ENCODE data around the gene MTX1. TPM values are rescaled to one million over a fixed set of nuclear protein-coding genes. Genes with fewer than 3 reads are reported as not detected.

MTX1 gene
- total RNA-seq, 1 experiment from 2014 or later = 69.1 TPM

DNA sequence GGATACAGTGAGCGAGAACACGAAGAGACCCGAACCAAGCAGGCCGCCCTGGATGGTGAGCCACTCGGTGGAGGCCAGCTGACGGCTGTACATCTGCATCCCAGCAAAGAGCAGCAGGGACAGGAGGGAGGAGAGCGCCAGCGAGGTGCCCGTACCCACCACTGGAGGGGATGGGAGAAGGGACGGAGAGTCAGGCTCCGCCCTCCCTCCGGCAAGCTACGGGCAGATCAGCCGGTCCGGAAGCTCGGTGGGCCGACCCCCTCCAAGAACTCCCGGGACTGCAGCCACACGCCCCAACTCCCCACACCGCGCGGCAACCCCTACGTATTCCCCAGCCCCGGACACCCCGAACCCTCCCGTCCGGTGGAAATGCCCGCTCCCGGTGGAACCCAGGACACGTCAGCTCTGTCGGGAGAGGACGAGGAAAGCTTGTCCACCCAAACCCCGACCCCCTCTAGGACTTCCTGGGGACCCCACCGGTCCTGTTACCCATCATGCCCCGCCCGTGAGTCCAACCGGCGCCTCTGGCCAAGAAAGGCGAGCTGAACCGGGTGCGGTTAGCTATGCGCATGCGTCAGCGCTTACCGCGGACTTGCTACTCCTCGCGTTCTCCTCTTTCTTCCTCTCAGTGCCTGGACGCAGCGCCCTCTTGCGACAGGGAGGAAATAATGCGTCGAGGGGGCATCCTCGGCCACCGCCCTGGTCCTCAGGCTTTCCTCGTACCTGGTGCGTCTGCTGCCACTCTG is 35.6 kb upstream of the MTX1 start, which contains the start of gene KRTCAP2:
TSS of gene KRTCAP2 (minus strand) at position 573 of the 746 bp plus-strand sequence. CDS start at position 493, 80 bp downstream.
- Histone ChIP-seq H3K4me3 (replicated peaks in 1 of 2; ENCODE audit: low read depth in 1 of 2, low read length in 2 of 2) (peak within 1 kb of the TSS; percentile 84 to 97), H3K4me1 (ENCODE audit: control insufficient read depth in 1 of 2, insufficient read depth in 2 of 2, low read length in 2 of 2) (peaks cover 7 to 45% of the 10 kb centered on the region in 2 experiments; a peak in 3 of 4 replicates), H2AFZ (ENCODE audit: low read depth, low read length, poor library complexity, severe bottlenecking) (peak within 1 kb of the TSS; percentile 66), H3K9me2 (ENCODE audit: insufficient read depth) (no peaks in the 10 kb centered on the region), H3K9me3 (ENCODE audit: control insufficient read depth in 1 of 2, insufficient read depth in 1 of 2, low read depth in 1 of 2, low read length in 2 of 2) (no peaks in the 10 kb centered on the region), H3K36me3 (ENCODE audit: control insufficient read depth in 1 of 2, insufficient read depth in 2 of 2, low read length in 2 of 2) (peaks cover 2 to 7% of the 10 kb centered on the region in 2 experiments; a peak in 3 of 4 replicates), H3K27ac (ENCODE audit: low read depth, low read length) (peak within 1 kb of the TSS; percentile 76), H3K9ac (ENCODE audit: low read length) (peak within 1 kb of the TSS; percentile 87), H3K4me2 (ENCODE audit: low read length) (peak within 1 kb of the TSS; percentile 76), H3K79me2 (ENCODE audit: insufficient read depth, low read length) (peaks cover 25% of the 10 kb centered on the region), H3K27me3 (ENCODE audit: insufficient read depth, low read length) (no peaks in the 10 kb centered on the region), H4K20me1 (ENCODE audit: insufficient read depth) (no peaks in the 10 kb centered on the region)
- peak; percentile 76 for ATAC-seq
- BruUV-seq (replicated peaks) = TSS peak; percentile 72
- ChIA-PET RAD21 (ENCODE audit: low non-redundant PET in 1 of 2, low total read pairs in 2 of 2, uncharacterized antibody in 2 of 2, unreplicated experiment in 2 of 2) (interaction anchor here (0.6 to 1.3 kb wide), 3 partner anchors 21 to 81 kb away, joined by 3 to 4 read pairs (median 3); partner anchors contain the start of gene SLC50A1 (in 1 of the 2)), CTCF (interaction anchor here (0.6 to 4.6 kb wide), 40 partner anchors 8 to 503 kb away, joined by 3 to 71 read pairs (median 4); partner anchors contain the start of genes CLK2, EFNA3, EFNA4 and MTX1), POLR2A (interaction anchor here (0.5 to 1.7 kb wide), 9 partner anchors 10 to 199 kb away, joined by 3 to 11 read pairs (median 3); partner anchors contain the start of genes ADAM15 and SLC50A1)
- intact Hi-C loops (cut with micrococcal nuclease) = loop anchor here (1.0 to 10.0 kb wide), 2 partner anchors 54 to 152 kb away; partner anchors contain the start of gene RUSC1
- TF ChIP-seq RAD21 (IDR thresholded peaks at IDR 0.05; ENCODE audit: low read depth) (no peak), FOSL1 (IDR thresholded peaks at IDR 0.05; ENCODE audit: low read depth) (no peak), POLR2A (IDR thresholded peaks at IDR 0.05; ENCODE audit: borderline replicate concordance, extremely low read depth, insufficient read depth, insufficient read length) (peak; percentile 48), EZH2phosphoT487 (IDR thresholded peaks at IDR 0.05; ENCODE audit: borderline replicate concordance) (no peak), POLR2AphosphoS5 (IDR thresholded peaks at IDR 0.05; ENCODE audit: low read depth, low read length) (peak; percentile 96), SIN3A (IDR thresholded peaks at IDR 0.05; ENCODE audit: low read depth) (no peak), CBX3 (IDR thresholded peaks at IDR 0.05; ENCODE audit: low read depth) (no peak), YY1 (IDR thresholded peaks at IDR 0.05; ENCODE audit: extremely low read depth, insufficient replicate concordance, low read depth, low read length) (peak; percentile 59), SRF (IDR thresholded peaks at IDR 0.05; ENCODE audit: low read depth) (no peak), ZFX (IDR thresholded peaks at IDR 0.05) (0 out of 2 replicates have a peak, but pooled peaks have one; percentile 19), JUND (IDR thresholded peaks at IDR 0.05) (no peak), ZNF274 (IDR thresholded peaks at IDR 0.05; ENCODE audit: low read depth, low read length) (no peak), EGR1 (IDR thresholded peaks at IDR 0.05; ENCODE audit: low read depth) (no peak), EZH2 (IDR thresholded peaks at IDR 0.05) (no peak), TCF7L2 (IDR thresholded peaks at IDR 0.05; ENCODE audit: borderline replicate concordance, extremely low read depth, insufficient read depth, insufficient read length) (peak; percentile 49), CEBPB (IDR thresholded peaks at IDR 0.05; ENCODE audit: low read depth) (no peak)
- TF ChIP-seq, protein P1, sequence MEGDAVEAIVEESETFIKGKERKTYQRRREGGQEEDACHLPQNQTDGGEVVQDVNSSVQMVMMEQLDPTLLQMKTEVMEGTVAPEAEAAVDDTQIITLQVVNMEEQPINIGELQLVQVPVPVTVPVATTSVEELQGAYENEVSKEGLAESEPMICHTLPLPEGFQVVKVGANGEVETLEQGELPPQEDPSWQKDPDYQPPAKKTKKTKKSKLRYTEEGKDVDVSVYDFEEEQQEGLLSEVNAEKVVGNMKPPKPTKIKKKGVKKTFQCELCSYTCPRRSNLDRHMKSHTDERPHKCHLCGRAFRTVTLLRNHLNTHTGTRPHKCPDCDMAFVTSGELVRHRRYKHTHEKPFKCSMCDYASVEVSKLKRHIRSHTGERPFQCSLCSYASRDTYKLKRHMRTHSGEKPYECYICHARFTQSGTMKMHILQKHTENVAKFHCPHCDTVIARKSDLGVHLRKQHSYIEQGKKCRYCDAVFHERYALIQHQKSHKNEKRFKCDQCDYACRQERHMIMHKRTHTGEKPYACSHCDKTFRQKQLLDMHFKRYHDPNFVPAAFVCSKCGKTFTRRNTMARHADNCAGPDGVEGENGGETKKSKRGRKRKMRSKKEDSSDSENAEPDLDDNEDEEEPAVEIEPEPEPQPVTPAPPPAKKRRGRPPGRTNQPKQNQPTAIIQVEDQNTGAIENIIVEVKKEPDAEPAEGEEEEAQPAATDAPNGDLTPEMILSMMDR (IDR thresholded peaks at IDR 0.05 in 2 of 3, conservative IDR thresholded peaks at IDR 0.05 in 1 of 3; ENCODE audit: borderline replicate concordance in 1 of 3, insufficient read depth in 1 of 3, low read depth in 2 of 3, low read length in 2 of 3) = peak in 2 of 3 experiments; percentile 90 to 92; a peak in 4 of 6 replicates
- TF ChIP-seq, protein P2, sequence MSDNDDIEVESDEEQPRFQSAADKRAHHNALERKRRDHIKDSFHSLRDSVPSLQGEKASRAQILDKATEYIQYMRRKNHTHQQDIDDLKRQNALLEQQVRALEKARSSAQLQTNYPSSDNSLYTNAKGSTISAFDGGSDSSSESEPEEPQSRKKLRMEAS (IDR thresholded peaks at IDR 0.05) = no peak
- TF ChIP-seq, protein P3, sequence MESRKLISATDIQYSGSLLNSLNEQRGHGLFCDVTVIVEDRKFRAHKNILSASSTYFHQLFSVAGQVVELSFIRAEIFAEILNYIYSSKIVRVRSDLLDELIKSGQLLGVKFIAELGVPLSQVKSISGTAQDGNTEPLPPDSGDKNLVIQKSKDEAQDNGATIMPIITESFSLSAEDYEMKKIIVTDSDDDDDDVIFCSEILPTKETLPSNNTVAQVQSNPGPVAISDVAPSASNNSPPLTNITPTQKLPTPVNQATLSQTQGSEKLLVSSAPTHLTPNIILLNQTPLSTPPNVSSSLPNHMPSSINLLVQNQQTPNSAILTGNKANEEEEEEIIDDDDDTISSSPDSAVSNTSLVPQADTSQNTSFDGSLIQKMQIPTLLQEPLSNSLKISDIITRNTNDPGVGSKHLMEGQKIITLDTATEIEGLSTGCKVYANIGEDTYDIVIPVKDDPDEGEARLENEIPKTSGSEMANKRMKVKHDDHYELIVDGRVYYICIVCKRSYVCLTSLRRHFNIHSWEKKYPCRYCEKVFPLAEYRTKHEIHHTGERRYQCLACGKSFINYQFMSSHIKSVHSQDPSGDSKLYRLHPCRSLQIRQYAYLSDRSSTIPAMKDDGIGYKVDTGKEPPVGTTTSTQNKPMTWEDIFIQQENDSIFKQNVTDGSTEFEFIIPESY (IDR thresholded peaks at IDR 0.05; ENCODE audit: extremely low read depth, insufficient replicate concordance, low read length) = peak; percentile 69
- DNase-seq (ENCODE audit: low read depth, low spot score) = peak; percentile 91
